GF-D8 (cell line): ENCODE results near the gene AUP1.
"Not testable (repeated sequence)": the region's sequence is repeated elsewhere in the genome, so short reads cannot be mapped to it uniquely, and the experiment has no call there.

ENCODE experiments used
- DNase-seq: peaks from one replicate; lab custom pipeline; 2025; lab: John Stamatoyannopoulos, UW

AUP1 gene, protein sequence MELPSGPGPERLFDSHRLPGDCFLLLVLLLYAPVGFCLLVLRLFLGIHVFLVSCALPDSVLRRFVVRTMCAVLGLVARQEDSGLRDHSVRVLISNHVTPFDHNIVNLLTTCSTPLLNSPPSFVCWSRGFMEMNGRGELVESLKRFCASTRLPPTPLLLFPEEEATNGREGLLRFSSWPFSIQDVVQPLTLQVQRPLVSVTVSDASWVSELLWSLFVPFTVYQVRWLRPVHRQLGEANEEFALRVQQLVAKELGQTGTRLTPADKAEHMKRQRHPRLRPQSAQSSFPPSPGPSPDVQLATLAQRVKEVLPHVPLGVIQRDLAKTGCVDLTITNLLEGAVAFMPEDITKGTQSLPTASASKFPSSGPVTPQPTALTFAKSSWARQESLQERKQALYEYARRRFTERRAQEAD

GRCh38 chr2:74529357-74530238 lies at the start of gene AUP1, which contains the start of gene HTRA2:
TSS of gene AUP1 (minus strand) at chr2:74529706. CDS start at chr2:74529629, 77 bp downstream.
TSS of gene HTRA2 (plus strand) at chr2:74529933. CDS start at chr2:74530007, 74 bp downstream.
- peak; percentile 91 for DNase-seq

- DNase-seq: no peak
Observed at GRCh38 chr2:74578408-74578807, 48.9 kb upstream of the AUP1 start.

GRCh38 chr2:74577448-74577847 lies 47.9 kb upstream of the AUP1 start:
- peak; percentile 85 for DNase-seq

DNA sequence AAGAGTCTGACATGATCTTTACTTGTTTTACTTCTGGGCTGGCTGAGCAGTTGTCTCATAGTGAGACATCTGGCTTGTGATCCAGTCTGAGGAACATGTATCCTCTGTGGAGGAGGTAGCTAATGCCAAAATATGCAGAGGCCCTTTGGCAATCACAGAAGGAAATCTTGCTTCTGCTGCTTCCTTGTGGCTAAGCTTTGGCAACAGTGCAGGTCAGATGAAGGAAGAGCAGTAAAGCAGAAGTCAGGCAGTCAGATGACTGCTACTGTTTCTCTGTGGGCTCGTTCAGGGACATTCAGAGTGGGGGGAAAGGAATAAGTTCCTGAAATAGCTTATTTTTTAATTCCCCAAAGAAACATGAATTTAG lies 47.3 kb upstream of the AUP1 start:
- peak; percentile 97 for DNase-seq

- peak; percentile 73 for DNase-seq
Observed at GRCh38 chr2:74576211-74576862, 46.8 kb upstream of the AUP1 start.

DNA sequence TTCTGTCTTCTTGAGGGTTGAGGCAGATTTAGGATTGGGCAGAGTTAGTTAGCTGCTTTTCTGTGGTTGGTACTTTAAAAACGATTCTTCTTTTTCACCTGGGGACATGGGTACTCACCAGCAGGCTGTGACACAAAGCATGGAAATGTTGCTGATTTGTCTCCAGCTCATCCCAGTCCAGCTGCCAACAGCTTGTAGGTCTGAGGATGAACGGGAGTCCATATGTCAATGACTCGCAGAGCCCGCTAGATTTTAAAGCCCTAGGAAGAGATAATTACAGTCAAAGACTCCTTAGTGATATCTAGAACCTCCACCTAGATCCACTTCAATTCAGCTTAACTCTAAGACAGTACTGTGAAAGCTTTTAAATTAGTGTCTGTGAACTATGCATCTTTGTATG lies 45.8 kb upstream of the AUP1 start:
- DNase-seq: no peak

- DNase-seq: peak; percentile 91
Observed at GRCh38 chr2:74573747-74574562, 44.4 kb upstream of the AUP1 start.

- no peak for DNase-seq
Observed at GRCh38 chr2:74572178-74572925, 42.8 kb upstream of the AUP1 start.

GRCh38 chr2:74571058-74571457 lies 41.6 kb upstream of the AUP1 start:
- DNase-seq: peak; percentile 18

- DNase-seq: no peak
Observed at GRCh38 chr2:74569686-74570085, 40.2 kb upstream of the AUP1 start.

GRCh38 chr2:74567881-74568280 lies 38.4 kb upstream of the AUP1 start:
- DNase-seq: no peak

DNA sequence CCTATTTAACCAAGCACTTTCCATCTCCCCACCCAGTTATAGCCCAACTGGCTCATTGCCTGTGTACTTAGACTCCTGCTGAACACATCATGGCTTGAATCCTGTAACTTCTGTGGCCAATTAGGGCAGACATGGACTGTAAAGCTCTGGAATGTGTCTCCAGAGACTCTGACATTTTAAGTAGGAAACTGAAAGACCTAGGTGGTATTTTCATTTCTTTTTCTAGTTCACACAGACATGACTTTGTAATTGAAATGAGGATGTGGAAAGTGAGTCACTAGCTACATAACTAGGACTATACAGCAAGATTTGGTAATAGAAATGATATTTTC lies 37.2 kb upstream of the AUP1 start:
- no peak for DNase-seq

DNA sequence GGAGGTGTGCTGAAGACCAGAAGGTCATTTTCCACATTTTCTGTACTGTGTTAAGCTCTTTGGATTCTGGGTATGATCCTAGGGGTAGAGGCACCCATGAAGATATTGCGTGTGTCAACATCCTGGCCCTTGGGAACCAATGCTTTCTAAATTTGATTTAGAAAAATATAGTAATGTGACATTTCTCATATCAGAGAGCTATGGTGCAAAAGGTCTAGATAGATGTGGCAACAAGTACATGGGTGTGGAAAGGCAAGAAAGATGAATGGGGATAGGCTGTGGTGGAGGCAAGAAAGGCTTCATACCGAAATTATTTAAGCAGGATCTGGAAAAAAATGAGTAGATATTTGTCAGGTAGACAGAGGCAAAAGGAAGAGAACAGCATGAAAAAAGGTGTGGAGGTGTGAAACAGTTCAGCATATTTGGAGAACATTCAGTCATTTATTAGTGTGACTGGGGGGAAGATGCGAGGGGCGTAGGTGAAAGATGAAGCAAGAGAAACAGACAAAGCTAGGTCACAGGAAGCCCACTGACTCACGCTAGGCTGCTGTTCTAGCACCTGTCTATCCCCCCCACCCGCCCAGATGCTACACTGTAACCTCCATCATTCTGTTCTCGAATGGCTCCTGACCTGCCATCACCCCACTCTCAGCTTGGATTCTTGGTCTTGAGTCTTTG lies 36.7 kb upstream of the AUP1 start:
- DNase-seq: no peak

DNA sequence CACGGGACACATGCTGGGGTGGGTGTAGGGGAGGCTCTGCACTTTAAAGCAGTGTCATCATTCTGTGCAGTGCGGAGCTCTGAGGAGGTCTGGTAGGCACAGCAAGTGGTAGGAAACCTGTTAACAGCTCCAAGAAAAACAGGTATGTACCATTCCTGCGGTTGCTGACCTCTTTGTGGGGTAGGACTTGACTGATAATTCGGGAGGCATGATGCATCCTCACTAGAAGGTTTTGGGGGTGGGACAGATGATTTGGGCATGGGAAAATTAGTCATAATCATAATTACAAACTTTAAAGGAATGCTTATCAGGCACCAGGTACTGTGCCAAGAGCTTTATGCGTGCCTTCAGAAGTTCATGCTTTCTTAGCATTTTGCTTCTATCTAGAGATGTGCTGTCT lies 34.7 kb upstream of the AUP1 start:
- no peak for DNase-seq

GRCh38 chr2:74562126-74562775 lies 32.7 kb upstream of the AUP1 start:
- DNase-seq: no peak

GRCh38 chr2:74561022-74561421 lies 31.5 kb upstream of the AUP1 start:
- not testable (repeated sequence) for DNase-seq

DNA sequence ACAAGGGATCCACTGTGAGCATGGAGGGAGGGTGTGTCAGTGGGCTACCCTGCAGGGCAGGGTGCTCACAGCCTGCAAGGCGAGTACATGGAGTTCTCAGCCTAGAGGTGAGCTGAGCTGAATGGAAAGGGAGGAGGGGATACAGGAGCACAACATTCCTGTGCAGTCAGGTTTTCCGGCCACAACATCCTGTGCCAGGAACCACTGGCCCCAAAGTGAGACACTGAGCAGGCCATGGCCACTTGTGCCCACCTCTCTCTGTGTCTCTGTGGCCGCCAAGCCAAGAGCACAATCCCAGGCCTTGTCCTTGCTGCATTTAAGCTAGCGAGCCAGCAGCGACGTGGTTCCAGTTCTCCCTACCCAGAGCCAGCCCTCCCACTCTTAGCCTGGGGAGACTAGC lies 31.1 kb upstream of the AUP1 start:
- no peak for DNase-seq

DNA sequence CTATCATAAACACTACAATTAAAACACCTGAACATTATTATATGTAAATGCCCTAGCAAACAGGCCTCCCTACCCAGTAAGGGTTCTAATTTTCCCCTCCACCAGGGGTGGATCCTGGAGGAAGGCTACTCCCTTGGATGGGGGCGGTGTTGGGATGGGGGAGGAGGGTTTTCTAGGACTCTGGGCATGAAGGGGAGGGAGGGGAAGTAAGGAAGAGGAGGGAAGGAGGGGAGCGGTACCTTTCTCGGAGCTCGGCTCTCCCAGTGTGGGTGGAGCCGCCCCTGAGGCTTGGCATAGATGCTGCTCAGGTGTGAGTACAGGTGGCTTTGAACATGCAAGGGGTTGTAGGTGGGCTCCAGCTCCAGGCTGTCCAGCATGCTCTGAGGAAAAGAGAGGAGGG lies 30.4 kb upstream of the AUP1 start:
- DNase-seq: no peak

DNA sequence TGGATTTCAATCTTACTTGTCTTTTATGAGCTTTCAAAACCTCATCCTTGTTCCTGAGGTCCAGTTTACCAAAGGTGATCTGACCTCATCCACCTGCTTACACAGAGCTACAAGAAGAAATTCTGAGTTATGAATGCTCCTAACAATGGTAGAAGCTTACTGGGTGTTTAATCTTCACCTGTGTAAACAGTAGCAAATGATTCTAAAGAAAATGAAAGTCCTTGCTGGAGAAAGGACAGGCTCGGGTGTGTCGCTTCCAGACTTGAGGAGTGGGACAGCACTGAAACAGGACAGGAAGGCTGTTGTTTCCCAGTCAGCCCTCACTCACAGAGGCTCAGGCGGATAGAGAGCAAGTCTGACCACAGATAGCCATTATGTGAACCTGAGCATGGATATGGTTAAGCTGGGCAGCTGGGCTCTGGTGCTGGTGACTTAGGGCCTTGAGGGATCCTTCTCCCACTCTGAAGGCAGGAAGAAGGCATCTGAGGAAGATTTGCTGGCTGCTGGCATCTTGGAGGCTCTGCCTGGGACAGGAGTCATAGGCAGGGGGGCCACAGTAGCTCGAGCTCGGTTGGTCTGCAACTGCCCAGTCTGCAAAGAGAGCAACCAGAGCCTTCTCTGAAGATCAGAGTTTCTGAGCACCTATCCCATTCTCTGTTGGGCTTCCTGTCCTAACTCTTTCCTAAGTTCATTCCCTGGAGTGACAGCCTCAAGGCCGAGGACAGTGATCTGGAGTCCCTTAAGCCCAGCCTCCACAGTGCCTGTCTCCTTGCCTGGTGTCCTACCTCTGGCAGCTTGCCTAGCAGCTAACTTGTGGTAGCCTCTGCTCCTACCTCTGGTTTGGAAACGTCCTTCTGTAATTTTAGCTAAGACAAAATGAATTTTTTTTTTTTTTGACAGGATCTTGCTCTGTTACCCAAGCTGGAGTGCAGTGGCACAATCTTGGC lies 29.1 kb upstream of the AUP1 start:
- no peak for DNase-seq
